NCI-H1436 treated with DMSO at 0.1 percent for 48 hours (cell line): Measurements from ENCODE around the gene ANXA8L1.
"Not testable (repeated sequence)": the region's sequence is repeated elsewhere in the genome, so short reads cannot be mapped to it uniquely, and the experiment has no call there.

ENCODE experiments used
- DNase-seq: peaks from one replicate; lab custom pipeline; 2025; lab: John Stamatoyannopoulos, UW

ANXA8L1 gene

GRCh38 chr10:46375406-46375805 lies at the start of gene ANXA8L1:
Gene ANXA8L1, plus strand, starts transcription at chr10:46375776. Its CDS starts 76 bp downstream, at chr10:46375852.
- not testable (repeated sequence) for DNase-seq

- DNase-seq: no peak
Observed at GRCh38 chr10:46326066-46326465, 49.5 kb upstream of the ANXA8L1 start.

- no peak for DNase-seq
Observed at GRCh38 chr10:46326971-46327370, 48.6 kb upstream of the ANXA8L1 start.

DNA sequence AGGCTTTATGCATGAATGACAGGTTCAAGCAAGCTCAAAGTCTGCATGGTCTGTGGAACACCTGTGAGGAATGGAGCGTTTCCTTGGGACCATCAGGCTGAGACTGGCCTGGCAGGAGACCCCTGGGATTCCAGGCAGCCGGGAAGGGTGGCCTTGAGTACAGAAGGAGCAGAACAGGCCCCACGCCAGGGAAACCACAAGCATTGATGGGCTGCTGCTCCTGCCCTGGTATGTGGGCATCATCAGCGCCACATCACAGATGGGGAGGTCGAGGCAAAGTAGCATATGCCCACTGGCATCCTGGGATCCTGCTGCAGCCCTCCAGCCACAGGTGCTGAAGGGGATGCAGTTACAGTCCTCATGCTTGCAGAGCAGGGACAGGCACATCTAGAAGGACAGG lies 47.9 kb upstream of the ANXA8L1 start:
- DNase-seq: no peak

DNA sequence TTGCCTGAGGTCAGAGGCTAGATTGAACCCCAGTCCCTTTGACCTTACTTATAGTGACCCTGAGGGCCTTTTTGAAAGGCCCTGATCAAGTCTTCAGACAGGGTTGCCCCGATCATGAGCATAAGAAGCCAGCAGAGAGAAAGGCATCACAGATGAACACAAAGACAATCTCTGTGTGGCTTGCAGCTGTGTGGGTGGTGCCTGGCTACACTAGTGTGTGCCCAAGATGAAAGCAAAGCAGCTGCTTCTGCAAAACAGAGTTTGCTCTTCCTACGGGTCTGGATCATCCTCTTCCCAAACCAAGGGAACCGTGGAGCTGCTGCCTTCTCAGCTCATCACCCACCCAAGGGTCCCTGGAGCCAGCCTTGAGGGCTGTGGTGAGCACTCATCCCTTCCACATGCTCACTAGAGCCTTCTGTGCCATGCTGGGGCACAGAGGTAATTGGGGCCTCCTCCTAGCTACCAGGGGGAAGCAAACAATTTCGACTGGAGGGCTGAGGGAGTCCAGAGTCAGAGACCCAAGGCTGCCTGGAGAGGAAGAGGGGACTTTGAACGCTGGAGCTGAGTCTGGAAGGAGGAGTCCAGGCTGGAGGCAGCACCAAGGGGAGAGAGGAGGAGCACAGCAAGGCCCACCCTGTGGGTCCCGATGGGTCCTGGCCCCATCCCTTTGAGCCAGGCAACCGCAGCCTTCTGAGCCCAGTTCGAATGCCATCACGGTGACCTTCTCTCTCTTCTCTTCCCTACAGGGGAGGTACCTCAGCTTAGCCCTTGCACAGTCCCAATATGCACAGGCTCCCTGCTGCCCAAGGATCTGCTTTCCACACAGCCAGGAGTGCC lies 46.5 kb upstream of the ANXA8L1 start:
- no peak for DNase-seq

DNA sequence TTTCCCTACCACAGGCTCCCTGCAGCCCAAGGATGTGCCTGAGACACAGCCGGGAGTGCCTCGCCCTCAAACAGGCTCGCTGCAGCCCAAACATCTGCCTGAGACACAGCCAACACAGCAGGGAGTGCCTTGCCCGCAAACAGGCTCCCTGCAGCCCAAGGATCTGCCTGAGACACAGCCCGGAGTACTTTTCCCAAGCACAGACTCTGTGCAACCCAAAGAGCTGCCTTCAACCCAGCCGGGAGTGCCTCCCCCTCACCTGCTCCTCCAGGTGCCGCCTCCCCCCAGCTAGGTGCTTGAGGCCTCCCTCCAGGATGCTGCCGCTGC lies 45.9 kb upstream of the ANXA8L1 start:
- no peak for DNase-seq

- no peak for DNase-seq
Observed at GRCh38 chr10:46330894-46331293, 44.7 kb upstream of the ANXA8L1 start.

DNA sequence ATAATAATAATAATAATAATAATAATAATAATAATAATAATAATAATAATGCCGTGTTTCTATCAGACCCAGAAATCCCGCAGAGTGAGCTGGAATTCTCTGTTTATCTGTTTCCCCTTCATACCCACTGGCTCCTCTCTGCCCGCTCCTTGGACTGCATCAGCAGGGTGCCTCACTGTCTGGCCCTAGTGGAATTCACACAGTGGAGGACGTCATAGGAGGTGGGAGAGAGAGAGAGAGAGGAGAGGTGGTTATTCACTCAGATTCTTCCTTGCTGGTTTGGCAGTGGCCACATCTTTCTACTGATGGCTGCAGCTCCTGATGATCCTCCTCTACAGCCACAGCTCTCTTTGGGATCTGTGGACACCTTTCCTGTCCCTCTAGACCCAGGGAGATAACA lies 10.1 kb upstream of the ANXA8L1 start:
- DNase-seq: not testable (repeated sequence)

DNA sequence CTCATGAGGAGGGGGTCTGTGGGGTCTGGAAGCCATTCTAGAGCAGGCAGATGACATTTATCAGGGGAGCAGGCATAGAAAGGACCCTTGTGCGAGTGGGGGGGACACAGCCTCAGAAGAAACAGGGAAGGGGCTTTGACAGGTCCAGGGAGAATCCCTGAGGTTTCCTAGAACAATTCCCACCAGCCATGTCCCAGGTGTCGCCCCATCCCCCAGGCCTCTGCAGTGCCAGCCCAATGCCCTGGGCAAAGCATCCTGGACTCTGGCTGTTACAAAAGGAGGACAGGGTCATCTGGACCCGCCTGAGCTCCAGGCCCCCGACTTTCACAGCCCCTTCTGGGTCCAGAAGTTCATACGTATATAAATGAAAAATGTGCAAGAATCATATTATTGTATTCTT lies 8.4 kb upstream of the ANXA8L1 start:
- not testable (repeated sequence) for DNase-seq

DNA sequence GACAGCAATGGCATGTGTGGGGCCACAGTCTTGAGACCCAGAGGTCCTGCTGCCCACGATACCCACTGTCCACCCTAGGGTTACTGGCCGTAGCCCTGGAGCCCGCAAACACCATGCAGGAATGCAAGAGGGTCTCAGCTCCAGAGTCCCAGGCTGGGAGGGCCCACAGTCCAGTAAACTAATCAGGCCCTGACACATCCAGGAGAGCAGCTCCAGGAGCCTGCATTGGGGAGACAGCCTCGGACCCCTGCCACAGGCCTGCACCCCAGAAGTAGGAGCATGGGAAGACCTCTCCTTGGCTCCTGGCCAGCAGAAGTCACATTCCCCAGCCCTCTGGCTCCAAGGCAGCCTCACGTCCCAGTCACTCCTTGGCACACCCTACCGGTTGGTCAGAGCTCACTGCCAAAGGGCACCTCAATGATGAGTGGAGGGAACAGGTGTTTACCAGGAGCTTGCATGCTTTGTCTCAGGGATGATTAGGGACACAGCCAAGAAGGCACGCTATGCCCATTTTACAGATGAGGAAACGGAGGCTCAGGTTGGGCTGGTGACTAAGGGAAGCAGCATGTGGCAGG lies 7.8 kb upstream of the ANXA8L1 start:
- DNase-seq: not testable (repeated sequence)

GRCh38 chr10:46368956-46369355 lies 6.6 kb upstream of the ANXA8L1 start:
- not testable (repeated sequence) for DNase-seq

GRCh38 chr10:46374410-46374809 lies 1.2 kb upstream of the ANXA8L1 start:
- not testable (repeated sequence) for DNase-seq

DNA sequence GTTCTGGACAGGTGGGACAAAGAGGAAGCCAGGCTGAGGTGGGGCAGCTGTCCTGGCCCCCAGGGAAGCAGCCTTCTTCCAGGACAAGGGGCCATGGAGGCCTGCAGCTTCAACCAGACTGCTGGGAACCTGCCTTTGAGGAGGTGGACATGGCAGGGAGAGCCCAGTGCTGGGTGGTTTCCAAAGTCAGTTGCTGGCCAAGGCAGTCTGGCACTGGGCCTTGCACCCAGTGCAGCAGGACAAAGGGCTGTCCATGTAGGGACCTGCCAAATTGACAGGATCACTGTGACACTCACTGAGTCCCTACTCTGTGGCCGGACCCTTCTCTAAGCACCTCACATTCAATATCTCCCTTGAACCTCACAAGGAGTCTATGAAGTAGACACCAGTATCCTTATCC lies 1.4 kb downstream of the ANXA8L1 start:
- DNase-seq: not testable (repeated sequence)

- not testable (repeated sequence) for DNase-seq
Observed at GRCh38 chr10:46377651-46378050, 2.1 kb downstream of the ANXA8L1 start.

GRCh38 chr10:46378108-46378507 lies 2.5 kb downstream of the ANXA8L1 start:
- not testable (repeated sequence) for DNase-seq

DNA sequence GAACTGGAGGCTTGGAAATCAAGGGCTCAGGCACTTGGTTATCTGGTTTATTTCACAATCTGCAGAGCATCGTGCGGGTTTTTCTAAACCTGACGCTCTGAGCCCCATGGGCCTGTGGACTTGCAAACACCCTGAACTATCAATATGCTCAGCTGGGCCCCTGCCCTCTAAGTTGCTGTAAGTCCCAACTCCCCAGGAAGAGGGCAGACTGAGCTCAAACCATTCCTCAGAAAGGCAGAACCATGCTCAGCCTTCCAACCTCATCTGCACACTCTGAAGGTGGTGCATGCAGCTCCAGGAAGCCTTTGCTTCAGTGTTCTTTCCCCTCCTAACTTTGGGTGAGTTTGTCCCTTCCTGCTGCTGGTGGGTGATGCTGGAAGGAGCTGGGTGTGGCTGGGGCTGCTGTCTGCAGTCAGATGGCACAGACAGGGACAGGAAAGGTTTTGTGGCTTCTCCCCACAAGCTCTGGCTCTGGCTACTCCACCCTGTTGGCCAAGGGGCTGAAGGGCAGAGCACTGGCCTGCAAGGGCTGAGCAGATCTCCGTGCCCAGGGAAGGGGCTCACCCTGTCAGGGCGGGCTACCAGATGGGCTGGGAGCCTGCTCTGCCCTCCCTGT lies 3.8 kb downstream of the ANXA8L1 start:
- not testable (repeated sequence) for DNase-seq

DNA sequence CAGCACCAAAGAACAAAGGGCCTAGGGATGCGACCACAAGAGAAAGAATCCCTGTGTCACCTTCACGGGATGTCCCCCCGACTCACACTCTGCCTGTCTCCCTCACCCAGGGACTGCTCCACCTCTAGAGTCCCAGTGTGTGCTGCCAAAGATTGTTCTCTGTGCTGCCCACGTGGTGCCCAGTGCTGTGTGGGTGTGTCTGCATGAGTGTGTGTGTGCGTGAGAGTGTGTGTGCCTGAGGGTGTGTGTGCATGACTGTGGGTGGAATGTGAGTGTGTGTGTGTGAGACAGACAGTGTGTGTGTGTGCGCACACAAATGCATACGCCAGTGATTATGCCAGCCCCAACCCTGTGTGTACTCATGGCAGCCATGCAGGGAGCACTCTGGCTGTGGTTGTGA lies 10.3 kb downstream of the ANXA8L1 start:
- DNase-seq: not testable (repeated sequence)

- DNase-seq: not testable (repeated sequence)
Observed at GRCh38 chr10:46386694-46387093, 11.1 kb downstream of the ANXA8L1 start.

GRCh38 chr10:46387309-46387902 lies 11.8 kb downstream of the ANXA8L1 start:
- not testable (repeated sequence) for DNase-seq

- not testable (repeated sequence) for DNase-seq
Observed at GRCh38 chr10:46391422-46391821, 15.8 kb downstream of the ANXA8L1 start.

- DNase-seq: not testable (repeated sequence)
Observed at GRCh38 chr10:46396441-46397279, 21.1 kb downstream of the ANXA8L1 start.

GRCh38 chr10:46397767-46398166 lies 22.2 kb downstream of the ANXA8L1 start:
- DNase-seq: not testable (repeated sequence)
